ENCODE data around the gene FCRL1.

FCRL1 gene

DNA sequence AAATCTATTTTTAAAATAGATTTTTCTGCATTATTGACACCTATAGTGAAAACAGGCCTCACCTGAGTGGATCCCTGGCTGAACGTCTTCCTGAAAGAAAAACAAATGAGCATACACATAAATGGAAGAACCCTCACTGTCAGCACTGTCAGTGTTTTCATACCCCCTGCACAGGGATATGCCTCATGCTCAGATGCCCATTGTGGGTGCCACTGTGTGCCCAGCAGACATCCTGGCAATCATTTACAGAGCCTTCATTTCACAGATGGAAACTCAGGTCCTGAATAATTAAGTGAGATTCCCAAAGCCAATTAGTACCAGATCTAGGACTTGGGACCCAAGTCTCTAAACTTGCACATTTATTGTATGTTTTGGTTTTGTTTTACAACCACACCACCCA, 19.9 kb downstream of the FCRL1 start:
- DNase-seq: no peak

DNA sequence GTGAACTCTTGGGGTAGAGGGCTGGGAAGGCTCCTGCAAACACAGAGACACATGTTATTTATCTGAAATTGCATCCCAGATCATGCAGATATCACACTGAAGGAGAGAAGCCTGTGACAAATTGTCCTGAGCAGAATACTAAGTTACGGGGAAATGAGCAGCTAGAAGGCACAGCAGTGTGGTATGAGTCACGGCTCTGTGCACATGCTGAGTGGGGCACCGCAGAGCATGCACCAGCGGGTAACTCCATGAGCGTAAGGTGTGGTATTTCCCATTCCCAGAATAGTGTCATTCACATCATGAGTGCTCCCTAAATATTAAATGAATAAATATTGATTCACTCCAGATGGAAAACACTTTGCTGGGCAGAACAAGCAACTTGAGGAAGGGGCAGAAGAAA, 21.7 kb downstream of the FCRL1 start:
- DNase-seq: no peak

DNA sequence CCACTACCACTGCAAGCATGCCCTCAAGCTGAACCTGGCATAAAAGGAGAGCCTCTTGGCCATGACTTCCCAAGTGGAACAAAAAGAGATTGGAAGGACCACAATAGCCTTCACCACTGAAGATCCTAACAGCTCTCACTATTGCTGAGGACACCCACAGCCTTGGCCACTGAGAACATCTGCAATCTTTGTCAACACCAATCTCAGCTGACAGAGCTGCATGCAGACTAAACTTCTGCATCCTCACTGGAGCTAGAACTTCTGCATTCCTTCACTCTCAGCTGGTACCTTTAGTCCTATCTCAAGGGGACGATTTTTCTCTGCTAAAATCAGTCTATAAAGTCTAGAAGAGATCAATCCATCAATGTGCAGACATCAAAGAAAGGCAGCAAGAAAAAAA, 34.7 kb downstream of the FCRL1 start:
- no peak for DNase-seq

DNA sequence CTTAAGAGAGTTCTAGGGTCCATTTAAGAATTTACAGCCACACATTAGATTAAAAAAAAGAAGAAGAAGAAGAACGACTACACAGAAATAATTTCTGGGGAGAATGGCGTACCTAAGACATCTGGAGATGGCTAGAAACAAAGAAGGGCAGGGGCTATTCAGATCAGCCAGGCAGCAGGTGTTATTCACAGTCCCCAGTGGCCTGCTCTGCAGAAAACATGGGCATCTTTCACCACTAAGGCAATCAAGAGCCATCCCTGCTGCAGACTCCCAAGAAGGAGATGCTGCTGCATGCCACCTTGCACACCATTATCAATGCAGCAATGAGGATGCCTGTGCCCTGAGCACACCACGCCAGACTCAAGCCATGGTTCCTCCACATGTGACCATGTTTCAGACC, 35.1 kb downstream of the FCRL1 start:
- no peak for DNase-seq

DNA sequence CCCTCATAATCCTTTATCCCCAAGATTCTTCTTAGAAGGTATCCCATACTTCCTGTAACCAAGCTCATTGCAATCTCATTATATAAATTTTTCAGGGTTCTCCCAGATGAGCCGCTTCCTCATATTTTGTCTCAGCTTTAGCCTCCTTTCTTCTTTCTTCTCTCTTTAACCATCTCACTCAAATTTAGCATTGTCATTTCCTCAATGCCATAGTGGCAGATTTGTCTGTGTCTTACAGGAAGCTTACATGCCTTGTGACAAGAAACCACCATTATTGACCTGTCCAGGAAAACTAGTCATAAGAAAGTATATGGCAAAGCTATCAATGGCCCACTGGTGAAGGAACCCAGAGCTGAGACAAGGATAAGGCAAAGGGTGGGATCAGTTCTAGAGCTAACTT, 37.0 kb downstream of the FCRL1 start:
- DNase-seq: no peak

DNA sequence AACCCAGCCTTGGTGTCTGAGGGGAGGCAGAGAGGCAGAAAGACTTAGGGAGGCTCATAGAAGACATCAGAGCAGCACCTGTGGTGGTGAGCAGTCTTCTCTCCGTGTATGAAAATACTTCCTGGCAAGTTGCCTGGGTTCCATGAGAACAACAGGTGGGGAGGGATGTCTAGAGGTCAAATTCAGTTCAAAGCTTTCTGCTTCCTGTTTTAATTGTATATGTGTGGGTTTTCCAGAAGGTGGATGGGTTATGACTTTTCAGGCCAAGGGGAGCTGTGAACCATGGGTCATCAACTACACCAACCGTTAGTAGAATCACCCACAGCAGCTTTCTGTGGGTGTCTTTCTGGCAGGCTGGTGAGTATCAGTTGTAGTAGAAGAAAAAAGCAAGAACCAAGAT, 38.9 kb downstream of the FCRL1 start:
- no peak for DNase-seq

DNA sequence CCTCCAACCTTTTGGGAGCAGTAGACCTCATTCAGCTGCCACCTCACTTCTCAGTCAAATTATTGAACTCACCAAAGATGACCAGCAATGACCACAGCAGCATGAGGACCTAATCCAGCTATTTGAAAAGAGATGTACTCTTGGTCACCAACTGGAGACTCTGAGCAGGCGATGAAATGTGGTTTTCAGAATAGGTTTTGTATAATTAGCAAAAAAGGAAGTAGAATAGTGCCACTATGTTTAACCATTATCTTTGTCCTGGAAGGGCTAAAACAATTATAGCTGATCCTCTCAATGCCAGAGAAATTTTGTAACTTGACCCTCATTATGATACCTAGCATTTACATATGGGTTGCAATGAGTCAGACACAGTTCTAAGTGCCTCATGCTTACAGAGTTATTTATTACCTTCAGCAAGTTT, 42.9 kb downstream of the FCRL1 start, which contains the start of gene FCRL2:
Gene FCRL2 (minus strand): TSS at position 162 of the 421 bp plus-strand sequence. CDS start 59 bp downstream, at position 103.
- DNase-seq: no peak

DNA sequence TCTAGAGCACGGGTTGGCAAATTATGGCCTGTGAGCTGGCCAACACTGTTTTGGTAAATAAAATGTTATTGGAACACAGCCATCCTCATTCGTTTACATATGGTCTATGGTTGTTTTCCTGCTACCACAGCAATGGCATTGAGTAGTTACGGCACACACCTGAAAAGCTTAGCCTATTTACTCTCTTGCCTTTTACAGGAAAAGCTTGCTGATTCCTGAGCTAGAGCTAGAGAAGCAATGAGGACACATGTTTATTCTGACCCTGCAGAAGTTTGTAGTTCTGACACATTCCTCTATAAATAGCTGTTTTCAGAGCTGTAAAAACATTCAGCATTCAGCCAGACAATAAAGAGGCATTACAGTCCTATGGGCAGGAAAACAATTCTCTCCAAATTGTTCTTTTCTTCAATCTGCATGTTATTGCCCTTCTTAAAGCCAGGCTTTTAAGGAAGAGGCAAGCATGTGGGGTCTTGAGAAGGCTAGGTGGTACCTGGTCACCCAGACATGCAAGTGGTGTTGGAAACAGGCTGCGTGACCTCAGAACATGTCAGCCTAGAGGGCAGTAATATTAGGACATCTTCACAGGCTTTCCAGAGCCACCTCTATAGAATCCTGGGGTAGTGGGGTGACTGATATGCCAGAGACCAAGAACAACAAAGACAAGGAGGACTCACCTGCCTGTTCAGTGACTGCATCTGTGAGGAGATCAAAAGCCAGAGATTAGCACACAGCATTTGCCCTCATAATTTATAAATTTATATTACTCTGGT, 44.6 kb downstream of the FCRL1 start:
- DNase-seq: no peak

DNA sequence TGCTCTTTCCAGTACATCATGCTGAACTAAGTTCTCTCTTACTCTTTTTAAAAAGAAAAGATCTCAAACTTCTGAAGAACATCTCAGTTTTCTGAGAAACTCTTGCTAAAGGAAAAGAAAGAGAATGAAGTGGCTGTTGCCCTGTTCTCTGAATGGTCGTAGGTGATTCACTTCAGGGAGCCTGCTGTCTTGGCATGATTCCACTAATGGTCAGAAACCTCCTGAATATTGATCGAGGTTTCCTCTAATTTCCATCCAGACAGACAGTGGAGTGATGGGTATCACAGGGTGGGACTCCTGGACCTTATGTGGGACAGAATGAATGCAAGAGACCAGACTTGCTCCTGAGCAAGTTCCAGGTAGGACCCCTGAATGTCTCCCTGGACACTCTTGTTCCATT, 45.5 kb downstream of the FCRL1 start:
- no peak for DNase-seq

DNA sequence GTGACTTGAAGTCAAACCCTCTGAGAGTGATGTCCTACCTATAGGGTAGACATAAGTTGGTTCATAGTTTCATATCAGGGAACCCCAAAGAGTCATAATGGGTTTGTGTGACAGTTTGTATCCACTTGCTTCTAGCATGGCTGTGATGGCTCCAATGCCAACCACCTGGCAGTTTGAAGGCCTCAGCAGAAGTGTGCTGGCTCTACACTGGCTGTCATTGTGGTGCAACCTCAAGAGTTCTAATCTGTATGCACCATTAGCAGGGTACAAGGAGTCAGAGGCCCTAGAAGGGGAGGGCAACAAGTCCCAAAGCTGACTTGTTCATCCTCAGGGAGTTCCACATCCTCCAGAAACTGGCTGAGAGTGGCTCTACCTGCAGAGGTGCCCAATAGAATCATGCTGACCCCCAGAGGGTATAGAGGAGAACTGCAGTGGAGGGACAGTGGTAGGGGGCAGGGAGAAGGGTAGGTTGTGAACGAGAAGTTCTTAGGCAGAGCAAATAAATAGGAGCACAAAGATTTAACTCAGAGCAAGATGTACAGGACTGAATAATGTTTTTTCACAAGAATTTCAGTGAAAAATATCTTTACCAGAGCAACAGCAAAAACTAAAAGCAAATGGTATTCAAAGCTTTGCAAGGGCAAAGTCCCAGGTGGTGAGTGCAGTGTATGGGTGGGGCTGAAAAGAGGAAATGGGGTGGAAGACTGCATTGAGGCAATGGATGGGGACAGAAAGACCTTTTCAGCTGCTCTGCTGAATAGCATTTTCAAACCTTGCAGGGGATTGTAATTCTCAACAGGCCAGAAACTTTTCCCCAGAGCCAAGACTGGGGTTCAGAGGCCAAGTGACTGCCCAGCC, 46.2 kb downstream of the FCRL1 start:
- DNase-seq: no peak

DNA sequence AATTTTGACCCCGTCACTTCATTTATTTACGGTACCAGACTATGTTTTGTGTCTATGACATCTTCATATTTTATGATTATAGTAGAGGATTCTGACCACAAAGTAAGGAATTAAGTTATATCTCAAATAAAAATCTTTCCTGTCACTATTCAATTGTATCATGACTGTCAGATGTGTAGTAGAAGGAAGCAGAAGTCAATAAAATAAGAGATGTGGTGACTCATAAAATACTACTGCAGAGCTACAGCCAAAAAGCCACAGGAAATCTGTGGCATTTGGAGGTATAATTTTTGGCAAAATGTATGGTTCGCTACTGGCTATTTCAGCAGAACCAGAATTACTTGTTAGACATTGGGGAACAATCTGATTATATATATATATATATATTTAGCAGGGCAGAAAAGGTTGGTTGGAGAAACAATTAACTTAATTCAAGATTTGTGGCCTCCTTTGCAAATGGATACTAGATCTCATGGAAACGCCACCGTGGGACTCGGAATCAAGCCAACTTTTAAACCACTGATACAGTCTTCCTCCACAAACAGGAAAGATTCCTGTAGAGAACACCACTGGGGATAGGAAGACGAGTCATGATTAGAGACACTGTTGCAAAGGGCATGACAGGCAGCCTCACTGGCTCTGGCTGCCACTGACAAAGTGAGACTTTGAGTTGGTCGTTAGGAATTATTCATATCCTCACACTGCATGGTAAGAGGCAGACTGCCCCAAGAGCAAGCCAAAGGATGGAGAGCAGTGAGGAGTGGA, 48.1 kb downstream of the FCRL1 start:
- no peak for DNase-seq

DNA sequence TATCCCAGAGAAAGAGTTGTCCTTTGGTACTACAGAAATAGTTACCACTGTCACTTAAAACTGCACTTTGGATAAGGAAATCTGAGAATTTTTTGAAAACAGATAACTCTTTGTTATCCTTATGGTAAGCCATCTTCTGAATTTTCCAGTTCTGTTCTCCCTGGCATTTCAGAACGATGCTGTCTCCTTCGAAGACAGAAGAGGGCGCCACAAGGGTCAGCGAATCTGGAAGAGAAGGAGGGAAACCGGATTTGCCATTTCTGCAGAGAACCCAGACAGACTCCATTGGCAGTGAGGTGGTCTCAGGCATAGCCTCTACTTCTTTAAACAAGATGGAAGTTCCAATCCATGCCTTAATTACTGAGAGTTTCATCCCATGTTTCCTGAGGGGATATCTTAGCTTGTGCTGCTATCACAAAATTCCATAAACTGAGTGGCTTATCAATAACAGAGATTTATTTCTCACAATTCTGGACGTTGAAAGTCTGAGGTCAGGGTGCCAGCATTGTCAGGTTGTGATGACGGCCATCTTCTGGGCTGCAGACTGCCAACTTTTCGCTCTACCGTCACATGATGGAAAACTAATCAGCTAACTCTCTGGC, 49.4 kb downstream of the FCRL1 start:
- no peak for DNase-seq

DNA sequence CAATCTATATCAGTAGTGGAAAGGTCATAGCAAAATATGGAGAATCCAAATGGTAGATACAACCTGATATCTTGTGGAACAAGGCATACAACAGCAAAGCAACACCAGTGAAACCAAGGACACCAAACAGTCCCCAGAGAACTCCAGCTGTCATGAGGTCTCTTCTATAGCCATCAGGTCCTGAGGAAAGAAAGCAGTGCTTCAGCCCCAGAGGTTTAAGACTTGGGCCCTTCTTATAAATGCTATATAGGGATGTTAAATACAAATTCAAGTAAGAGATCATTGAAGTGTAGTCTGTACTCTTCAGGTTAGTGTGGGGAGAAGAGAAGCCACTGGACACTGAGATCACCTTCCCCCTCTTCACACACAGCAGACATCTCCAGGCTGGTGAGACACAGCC, 53.1 kb downstream of the FCRL1 start:
- DNase-seq: no peak

DNA sequence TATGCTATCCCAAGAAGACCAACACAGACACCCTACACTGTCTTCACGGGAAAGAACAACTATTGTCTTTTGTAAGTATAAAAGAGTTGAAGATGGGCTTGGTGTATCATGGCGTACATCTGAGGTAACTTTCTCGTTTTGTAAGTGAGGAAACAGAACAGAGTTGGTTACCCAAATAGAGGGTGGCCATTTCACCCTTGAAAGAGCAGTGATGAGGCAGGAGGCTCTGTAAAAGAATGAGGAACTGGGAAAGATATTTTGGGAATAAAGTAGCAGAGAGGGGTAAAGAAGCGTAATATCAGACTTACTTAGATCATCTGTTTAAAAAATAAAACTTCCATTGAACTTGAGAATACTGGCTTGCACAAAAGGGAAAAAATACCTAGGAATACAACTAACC, 61.9 kb downstream of the FCRL1 start:
- no peak for DNase-seq

DNA sequence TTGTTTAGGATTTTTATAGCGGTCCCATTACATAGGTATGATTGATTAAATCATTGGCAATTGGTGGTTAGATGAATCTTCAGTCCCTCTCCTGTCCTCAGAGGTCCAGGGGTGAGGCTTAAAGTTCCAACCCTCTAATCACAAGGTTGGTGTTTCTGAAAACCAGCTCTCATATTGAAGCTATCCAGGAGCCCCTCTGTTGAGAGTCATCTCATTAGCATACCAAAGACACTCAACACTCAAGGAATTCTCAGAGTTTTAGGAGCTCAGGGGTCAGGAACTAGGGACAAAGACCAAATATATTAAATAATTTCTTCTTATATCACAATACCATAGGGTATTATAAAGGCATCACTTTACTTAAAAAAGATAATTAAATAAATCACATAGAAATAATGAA, 66.3 kb downstream of the FCRL1 start:
- DNase-seq: no peak

DNA sequence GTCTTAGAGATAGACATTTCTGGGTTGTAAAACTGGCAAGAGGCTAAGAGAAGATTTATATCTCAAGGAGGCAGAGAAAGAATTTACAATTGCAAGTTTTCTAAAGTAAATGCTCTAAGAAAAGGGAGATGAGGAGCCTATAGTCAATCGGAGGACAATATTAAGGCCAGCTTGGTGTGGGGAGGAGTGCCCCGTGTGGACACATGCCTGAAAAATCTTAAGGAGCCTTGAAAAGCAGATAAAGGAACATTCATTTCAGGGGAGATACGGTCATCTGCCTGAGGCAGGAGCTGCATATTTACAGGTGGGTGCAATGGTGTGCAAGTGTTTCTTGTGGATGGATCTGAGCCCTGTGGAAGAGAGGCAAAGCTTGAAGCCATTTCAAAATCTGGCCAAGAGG, 68.6 kb downstream of the FCRL1 start:
- DNase-seq: no peak

DNA sequence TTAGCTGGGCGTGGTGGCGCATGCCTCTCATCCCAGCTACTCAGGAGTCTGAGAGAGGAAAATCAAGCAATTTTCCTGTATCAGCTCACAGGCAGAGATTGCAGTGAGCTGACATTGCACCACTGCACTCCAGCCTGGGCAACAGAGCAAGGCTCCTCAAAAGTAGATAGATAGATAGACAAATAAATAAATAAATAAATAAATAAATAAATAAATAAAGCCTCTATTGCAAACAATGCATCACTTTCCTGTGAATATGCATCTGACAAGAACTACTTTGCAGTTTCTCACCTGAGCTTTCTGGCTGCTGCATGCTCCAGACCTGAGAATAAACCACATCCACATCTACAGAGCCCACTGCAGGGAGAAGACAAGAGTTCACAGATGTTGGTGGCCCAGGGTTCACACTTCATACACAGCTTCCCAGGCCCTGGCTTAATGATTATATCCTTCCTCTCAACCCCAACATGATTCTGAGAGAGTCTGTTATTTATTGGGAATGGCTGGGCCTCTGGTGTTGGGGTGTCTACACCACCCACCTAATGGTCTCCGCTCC, 71.6 kb downstream of the FCRL1 start:
- DNase-seq: no peak

Measured in activated effector memory CD4-positive, alpha-beta T cell treated with anti-CD3 and anti-CD28 coated beads, Interleukin-2, amount 50 U/mL, for 16 hours (primary cell).